GM12874 (cell line): ENCODE results near the gene SLC41A1.

ENCODE experiments used
- TF ChIP-seq, protein P1 (sequence below): IDR thresholded peaks from 2 replicates; pipeline ENCODE4 v1.5.1; 2011; ENCODE audit warnings: low read depth, mild to moderate bottlenecking, control low read depth, low read length, moderate library complexity; ENCODE audit not compliant: insufficient read depth

Gene SLC41A1

DNA sequence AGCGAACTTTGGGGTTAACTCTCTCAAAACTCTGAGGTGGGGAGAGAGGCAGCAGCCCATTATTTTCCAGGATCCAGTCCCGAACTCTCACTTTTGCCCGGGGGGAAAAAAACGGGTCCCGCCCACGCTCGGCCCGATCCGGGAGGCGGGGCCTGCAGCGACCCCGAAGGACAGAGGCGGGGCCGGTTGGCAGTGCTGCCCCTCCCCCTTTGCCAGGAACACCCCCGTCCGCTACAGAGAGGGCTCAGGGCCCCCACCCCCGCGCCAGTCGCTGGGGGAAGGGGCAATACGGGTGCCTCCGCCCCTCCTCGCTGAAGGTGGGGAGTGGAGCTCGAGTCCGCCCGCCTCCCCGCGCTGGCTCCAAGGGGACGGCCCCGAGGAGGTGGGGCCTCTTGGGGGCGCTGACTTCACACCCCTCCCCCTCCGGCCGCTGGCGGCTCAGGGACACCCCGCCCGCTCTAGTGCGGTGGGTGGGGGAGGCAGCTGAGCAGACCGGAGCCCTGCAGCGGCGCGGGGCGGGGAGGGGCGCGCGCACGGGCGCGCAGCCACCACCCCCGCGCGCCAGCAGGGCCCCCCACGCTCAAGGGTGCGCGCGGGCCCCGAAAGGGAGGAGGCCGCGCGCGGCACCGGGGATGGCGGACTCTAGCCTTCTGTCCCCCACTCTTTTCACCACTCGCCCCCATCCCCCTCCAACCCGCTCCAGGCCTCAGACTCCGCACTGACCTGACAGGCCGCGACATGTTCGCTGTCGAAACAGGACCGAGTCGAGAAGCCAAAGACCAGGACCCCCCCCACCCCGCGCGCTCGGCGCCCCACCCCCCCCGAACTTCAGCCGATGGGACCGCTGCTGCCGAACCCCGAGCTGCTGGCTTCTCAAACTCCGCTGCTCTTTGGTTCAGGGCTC lies 63.5 kb downstream of the SLC41A1 start:
- TF ChIP-seq, protein P1, sequence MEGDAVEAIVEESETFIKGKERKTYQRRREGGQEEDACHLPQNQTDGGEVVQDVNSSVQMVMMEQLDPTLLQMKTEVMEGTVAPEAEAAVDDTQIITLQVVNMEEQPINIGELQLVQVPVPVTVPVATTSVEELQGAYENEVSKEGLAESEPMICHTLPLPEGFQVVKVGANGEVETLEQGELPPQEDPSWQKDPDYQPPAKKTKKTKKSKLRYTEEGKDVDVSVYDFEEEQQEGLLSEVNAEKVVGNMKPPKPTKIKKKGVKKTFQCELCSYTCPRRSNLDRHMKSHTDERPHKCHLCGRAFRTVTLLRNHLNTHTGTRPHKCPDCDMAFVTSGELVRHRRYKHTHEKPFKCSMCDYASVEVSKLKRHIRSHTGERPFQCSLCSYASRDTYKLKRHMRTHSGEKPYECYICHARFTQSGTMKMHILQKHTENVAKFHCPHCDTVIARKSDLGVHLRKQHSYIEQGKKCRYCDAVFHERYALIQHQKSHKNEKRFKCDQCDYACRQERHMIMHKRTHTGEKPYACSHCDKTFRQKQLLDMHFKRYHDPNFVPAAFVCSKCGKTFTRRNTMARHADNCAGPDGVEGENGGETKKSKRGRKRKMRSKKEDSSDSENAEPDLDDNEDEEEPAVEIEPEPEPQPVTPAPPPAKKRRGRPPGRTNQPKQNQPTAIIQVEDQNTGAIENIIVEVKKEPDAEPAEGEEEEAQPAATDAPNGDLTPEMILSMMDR: no peak

DNA sequence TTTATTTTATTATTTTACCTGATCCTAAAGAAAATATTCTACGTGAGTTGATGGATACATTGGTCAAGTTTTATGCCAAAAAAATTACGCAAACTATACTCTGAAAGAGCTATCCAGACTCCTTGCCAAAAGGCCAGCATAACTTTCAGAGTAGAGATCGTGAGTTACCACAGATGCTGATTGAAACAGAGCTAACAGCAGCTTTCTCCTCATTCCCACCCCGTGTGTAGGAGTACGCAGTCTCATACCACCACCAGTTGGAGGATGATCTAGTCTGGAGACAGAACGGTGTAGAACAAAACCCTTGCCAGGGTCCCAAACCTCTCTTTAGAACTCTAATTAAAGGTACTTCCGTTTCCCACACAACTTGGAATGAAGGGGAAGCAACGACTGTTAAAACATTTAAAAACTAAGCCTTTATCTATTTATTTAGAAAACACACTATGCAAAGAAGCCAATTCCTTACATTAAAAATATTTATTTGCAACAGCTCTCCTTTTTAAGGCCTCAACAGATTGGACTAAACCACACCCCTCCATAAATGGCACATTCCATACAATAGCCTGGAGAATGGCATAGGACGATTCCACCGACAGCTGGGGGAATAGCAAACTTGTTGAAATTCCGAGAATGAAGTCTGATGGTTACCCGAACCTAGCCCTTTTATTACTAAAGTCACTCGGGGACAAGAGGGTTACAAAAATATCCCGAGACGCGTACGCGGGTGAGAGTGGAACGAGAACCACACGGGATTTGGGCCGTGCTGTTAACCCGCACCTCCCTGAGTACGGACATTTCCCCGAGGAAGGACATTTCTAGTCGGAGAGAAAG lies 64.4 kb downstream of the SLC41A1 start:
- TF ChIP-seq, protein P1: no peak

DNA sequence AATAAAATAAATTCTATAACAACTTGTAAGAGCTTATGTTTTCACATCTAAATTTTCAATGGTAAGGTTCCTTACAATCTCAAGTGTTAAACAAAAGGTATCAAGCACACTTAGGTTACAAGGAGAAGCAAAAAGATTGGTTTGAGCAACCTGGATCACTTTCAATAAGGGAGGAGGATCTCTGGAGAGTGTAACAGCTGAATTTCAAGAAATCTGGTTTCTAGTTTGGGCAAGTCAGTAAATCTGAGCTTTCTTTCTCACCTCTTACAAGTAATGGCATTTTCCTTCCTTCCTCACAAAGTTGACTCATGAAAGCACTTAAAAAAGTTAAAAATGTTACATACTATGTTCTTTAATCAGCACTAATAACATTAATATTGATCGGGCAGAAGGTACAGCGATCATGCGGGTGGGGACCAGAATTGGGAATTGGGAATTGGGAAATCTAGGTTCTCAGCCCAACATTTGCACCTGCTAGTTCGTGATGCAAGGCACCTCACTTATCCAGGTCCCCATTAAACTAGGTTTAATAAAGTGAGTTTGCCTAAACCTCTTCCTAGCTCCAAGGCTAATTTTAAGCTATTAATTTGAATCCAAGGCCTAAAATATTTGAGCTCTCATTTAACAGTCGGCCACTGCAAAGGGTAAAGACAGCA lies 66.1 kb downstream of the SLC41A1 start:
- TF ChIP-seq, protein P1: no peak

DNA sequence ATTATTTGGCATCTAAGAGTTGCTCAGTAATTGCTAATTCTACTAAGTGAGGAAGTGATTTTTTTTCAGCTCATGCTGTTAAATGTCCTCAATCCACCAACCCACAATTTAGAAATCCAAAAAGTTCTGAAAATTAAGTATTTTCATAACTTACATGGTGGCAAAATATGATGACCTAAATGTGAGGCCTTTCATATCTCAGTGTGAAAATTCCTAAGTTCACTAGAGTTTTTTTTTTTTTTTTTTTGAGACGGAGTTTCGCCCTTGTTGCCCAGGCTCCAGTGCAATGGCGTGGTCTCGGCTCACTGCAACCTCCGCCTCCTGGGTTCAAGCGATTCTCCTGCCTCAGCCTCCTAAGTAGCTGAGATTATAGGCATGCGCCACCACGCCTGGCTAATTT lies 68.6 kb downstream of the SLC41A1 start:
- TF ChIP-seq, protein P1: no peak

DNA sequence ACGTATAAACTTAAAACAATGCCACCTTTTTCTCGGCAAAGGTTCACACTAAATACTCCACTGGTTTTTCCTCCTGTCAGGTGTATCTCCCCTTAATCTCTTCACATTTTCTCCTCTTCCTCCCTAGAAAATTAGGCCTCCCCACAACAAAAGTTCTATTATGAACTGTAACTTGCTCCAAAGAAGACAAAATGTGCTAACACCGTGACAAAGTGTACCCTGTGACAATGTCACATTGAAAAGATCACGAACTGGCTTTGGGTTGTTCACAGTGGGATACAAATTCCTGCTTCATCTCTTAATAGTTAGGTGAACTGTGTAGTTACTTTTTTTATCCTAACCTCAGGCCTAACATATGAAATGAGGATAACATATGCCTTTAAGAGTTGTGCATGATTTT lies 69.0 kb downstream of the SLC41A1 start:
- TF ChIP-seq, protein P1: no peak

DNA sequence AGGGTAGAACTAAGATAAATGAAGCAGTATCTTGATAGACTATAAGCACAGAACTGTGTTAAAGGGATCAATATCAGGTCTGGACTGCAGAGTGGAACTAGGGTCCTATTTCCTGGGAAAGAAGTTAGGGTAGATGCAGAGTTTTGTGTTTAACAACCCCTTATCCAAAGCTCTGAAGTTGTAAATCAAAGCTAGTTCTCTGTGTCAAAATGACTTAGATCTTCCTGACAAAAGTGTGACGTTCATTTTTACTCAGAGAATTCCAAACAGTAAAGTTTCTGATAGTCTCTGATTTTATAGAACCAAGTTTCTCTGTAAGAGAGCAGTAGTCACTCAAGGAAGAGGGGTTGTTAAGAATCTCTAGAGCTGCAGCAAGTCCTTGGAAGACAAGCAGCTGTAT lies 71.3 kb downstream of the SLC41A1 start:
- TF ChIP-seq, protein P1: no peak

DNA sequence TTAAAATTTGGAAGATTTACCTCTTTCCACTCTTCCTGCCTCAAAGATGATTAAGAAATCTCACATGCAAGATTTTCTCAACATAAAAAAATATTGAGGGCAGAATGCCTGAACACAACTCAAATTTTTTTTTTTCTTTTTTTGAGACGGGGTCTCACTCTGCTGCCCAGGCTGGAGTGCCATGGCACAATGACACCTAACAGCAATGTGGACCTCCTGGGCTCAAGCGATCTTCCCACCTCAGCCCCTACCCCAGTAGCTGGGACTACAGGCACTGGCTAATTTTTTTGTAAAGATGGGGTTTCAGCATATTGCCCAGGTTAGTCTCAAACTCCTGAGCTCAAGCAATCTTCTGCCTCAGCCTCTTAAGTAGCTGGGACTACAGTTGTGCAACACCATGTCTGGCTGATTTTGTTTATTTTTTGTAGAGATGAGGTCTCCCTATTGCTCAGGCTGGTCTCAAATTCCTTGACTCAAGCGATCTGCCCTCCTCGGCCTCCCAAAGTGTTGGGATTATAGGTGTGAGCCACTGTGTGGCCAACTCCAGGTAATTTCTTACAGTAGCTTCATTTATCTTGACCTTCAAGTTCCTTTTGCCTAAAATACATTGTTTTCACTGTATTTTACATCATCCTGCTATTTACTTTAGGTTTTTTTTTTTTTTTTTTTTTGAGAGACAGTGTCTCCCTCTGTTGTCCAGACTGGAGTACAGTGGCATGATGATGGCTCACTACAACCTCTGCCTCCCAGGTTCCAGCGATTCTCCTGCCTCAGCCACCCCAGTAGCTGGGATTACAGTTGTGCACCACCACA lies 73.4 kb downstream of the SLC41A1 start:
- TF ChIP-seq, protein P1: no peak
